DOHH2 (cell line): ENCODE results near the gene ARHGAP23.

Source experiments
- CTCF ChIP-seq: fragments of 200-600 bp; sonication (generic); IDR thresholded peaks from one replicate; pipeline ENCODE4 v1.5.1; 2014; ENCODE audit warnings: antibody characterized with exemption, mild to moderate bottlenecking, low read depth, low read length; ENCODE audit not compliant: poor library complexity, severe bottlenecking
- EZH2phosphoT487 ChIP-seq: fragments of 200-600 bp; sonication (generic); IDR thresholded peaks from 2 replicates; pipeline ENCODE4 v1.6.1; 2017; ENCODE audit warnings: borderline replicate concordance, mild to moderate bottlenecking, antibody characterized with exemption, low read length, moderate library complexity, mixed read lengths

- no peak for TF ChIP-seq CTCF
- TF ChIP-seq EZH2phosphoT487 = no peak
Measured at GRCh38 chr17:38430316-38430715, 2.1 kb downstream of the ARHGAP23 start.
